GOT3 (cell line): ENCODE measurements around the gene STARD10.

Source experiments
- DNase-seq: peaks from one replicate; lab custom pipeline; 2025; ENCODE audit warnings: mixed read lengths; lab: John Stamatoyannopoulos, UW

Gene STARD10

GRCh38 chr11:72724851-72725723, 68.8 kb downstream of the STARD10 start:
- no peak for DNase-seq

DNA sequence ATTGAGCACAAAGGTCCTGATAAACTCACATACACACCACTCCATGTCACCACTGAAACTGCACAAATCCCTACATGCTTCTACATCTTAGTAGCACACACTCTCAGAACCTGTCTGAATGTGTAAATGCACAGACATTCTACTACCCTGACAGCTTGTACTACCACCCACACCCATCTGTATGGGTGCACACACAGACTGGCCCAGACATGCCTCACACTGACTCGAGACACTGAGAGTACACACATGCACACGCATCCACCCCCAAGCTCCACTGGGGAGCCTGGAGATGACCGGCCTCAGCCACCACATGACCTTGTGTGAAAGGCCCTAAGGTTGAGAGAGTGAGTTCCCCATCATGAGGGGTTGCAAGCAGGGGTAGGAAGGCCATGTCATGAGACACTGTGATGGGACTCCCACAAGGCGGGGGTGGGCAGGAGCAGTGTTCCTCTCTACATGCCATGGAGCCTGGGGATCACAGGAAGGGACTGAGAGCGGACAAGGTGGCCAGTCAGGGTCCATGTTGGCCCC, 69.8 kb downstream of the STARD10 start:
- no peak for DNase-seq

- DNase-seq, result no peak
These were observed 70.3 kb downstream of the STARD10 start for GRCh38 chr11:72723508-72723907.

- DNase-seq, result peak; percentile 55
These were observed 71.6 kb downstream of the STARD10 start for GRCh38 chr11:72722050-72722748.

- no peak for DNase-seq
These were observed 72.2 kb downstream of the STARD10 start for GRCh38 chr11:72721689-72722049.

DNA sequence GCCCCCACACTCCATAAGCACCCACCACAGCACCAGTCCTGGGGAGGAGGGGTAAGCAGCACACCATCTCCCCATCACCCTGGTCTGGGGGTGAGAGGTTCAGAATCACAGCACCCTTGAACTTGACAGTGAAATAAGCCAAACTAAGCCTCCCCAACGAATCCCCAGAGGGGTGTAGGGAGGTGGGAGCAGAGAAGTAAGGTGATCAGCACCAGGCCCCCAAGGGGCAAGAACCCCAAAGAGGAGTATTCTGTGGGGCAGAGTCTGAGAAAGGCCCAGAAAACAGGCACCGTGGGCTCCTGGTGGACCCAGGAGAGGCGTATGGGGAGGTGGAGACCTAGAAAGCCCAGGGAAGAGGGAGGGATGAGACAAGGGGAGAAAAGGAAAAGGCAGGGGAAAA, 72.6 kb downstream of the STARD10 start:
- no peak for DNase-seq

DNA sequence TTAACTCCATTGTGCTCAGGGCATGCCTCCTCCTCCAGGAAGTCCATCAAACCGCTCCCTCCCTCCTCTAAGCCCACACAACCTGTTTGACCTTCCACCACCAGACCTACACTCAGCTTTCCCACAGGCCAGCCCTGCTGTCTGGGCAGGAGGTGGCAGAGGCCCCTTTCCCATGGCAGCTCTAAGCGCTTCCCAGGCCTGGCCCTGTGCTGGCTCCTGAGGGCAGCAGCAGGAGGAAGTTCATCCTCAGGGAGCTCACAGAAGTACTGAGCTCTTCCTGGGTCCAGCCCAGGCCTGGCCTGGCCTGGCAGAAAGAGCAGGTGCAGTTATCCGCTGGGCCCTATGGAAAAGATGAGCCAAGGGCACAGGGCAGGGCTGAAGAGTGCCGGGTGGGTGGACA, 73.1 kb downstream of the STARD10 start:
- no peak for DNase-seq

DNA sequence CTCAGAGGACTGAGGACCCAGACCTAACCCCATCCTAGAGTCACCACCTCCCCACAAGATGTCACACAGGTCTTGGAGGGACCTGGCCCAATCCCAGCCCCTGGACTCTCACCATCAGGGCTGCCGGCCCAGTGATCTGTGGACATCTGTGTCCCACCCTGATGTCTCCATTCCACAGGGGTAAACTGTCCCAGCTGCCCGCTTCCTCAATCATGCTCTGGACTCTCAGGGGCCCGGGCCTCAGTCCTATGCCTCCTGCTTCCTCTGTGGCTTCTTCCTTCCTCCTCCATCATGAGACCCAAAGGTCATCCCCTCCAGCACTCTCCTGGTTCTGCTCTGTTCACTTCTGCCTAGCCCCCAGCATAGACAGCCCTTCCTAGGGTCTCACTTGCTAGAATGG, 73.8 kb downstream of the STARD10 start:
- no peak for DNase-seq

DNA sequence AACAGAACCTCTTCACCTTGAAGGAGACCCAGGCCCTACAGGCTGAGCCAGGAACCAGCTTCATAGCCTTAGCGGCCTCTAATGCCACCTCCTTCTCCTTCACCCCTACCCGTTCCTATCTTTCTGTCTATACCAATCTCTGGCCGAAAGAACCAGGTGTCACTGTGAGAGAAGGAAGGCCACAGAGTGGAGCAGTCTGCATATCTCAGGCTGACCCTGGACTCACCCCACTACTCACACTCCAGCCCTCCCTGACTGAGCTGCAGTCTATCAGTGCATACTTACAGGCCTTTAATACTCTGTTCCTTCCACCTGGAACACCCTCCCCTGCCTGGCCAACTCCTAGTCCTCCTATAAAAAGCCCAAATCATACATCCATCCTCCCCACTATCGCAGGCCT, 74.3 kb downstream of the STARD10 start:
- no peak for DNase-seq

DNA sequence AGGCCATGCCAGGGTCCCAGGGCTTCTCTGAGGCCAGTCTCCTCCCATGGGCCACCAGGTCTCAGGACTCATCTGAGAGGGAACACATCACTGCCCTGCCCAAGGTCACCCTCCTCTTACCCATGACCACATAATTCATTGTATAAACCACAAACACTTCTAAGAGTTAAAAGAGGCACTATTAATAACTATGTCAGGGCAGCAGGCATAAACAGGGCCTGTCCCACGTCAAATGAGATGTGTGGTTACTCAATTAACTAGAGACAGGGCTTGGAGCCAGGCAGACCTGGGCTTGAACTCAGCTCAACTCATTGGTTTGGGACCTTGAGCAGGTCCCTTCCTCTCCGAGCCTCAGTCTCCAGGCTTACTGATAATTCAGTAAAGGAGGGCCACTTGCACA, 74.7 kb downstream of the STARD10 start:
- DNase-seq, result no peak

DNA sequence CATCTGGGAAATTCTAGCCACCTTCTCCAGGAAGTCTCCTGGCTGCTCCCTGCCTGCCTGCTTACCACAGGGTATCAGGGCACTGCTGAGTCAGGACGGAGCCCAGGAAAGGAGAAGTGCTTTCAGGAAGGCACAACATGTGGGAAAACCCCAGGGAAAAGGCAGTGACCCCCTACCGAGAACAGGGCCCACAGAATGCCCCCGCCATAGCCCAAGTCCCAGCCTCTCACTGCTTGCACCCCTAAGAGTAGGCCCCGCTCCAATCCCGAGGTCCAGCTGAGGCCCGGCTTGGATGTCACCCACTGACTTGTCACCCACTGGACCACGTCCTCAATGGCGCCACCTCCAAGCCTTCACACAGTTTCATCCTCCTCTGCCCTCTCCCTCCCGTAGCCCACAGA, 75.7 kb downstream of the STARD10 start:
- DNase-seq, result no peak

DNA sequence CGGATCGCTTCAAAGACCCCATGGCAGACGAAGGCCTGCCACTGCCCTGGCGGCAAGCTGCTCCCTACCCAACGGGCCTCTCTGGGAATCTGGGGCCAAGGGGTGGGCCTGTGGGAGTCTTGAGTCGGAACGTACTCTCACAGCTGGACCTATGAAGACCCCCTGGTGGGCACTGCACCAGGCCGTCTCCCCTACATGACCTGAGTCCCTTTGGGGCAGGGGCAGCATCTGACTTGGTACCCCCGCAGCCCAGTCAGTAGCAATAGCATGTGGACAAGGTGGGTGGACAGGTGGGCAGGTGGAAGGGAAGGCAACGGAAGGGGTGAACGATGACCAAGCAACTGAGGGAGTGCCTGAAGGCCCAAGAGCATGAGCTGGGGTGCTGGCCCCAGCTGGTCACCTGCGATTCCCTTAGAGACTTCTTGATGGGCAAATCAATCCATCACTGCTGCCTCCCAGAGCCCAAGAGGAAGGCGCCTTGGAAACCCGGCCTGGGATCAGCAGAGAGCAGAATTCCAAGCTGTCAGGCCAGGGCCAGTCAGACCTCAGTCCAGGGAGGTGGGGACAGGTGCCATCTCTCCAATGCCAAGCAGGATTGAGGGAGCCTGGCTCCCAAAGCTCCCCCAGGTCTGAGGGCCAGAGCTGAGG, 76.9 kb downstream of the STARD10 start:
- DNase-seq, result no peak

GRCh38 chr11:72716290-72716689, 77.6 kb downstream of the STARD10 start:
- no peak for DNase-seq

- no peak for DNase-seq
These were observed 81.0 kb downstream of the STARD10 start for GRCh38 chr11:72712841-72713240.

DNA sequence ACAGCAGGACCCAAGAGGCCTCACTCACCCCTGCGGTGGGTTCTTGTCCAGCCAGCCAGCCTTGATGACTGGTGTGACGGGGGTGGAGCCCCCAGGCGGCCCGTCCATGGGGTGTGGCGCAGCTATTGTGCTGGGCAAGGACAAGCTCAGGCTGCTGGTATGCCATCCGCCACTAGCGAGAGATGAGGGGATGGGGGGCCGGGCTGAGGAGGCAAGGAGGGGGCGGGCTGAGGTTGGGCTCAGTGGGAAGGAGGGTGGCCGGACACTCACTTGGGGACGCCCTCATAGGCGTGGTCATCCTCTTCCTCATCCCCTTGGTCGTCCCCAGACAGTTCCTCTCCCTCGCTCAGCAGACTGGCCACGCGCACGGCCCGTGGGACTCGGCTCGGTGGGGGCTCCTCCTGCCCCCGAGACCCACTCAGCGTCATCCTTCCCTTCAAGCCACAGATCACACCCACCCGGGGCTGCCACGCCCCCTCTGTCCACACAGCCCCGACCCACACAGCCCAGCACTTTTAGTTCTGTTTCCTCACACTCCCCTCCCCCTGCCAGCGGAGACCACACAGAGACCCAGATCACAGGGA, 81.6 kb downstream of the STARD10 start:
- DNase-seq, result no peak

GRCh38 chr11:72711141-72711540, 82.7 kb downstream of the STARD10 start:
- DNase-seq, result no peak

DNA sequence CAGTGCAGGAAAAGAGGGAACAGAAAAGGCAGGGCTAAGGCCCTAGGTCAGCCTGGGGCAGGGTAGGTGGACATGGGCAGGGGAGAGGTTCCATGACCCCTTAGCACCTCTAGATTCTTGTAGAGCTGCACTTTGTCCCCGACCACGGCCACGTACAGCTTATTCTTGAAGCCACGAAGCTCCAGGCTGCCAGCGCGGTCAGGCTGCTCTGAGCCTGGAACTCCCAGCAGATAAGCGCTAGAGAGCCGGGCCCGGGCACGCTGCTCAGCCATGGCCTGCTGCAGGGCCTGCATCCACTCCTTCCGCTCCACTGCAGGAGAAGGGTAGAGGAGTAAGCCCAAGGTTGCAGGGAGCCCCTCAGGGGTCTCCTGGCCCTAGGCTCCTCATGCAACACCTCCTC, 83.6 kb downstream of the STARD10 start:
- DNase-seq, result no peak

GRCh38 chr11:72709478-72710238, 84.2 kb downstream of the STARD10 start:
- DNase-seq, result no peak

DNA sequence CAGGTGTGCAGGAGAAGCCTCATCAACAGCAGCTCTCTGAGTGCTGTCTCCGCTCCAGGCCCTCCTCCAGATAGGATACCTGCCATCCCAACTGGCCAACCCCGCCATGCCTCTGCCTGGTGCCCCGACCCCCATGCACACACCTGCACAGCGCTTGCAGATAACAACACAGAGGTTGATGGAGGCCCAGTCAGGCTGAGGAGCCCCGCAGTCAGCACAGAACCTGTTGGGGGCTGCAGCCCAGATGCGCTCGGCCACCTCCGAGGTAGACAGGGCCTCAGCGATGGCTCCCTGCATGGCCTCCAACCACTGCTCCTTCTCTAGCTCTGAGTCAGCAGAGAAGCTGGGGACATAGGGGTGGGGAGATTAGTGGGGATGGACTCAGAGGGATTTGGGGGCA, 86.8 kb downstream of the STARD10 start:
- DNase-seq, result no peak

- DNase-seq, result no peak
These were observed 87.3 kb downstream of the STARD10 start for GRCh38 chr11:72706579-72706978.
